Stimulated activated CD8-positive, alpha-beta memory T cell treated with anti-CD3 and anti-CD28 coated beads, Interleukin-7, amount 100 ng/mL, for 24 hours (primary cell): ENCODE data around the gene ANXA10.
"Not testable (repeated sequence)": the region's sequence is repeated elsewhere in the genome, so short reads cannot be mapped to it uniquely, and the experiment has no call there.

Experiments used
- DNase-seq: peaks from one replicate; pipeline ENCODE4 v3.0.0-alpha.2; 2020; ENCODE audit warnings: low read depth

The ANXA10 gene

GRCh38 chr4:168092176-168092712 is at the start of gene ANXA10:
TSS of gene ANXA10 (plus strand) at chr4:168092537. CDS start at chr4:168092701, 164 bp downstream.
- DNase-seq: no peak

- no peak for DNase-seq
These were observed 47.0 kb upstream of the ANXA10 start for GRCh38 chr4:168045354-168045753.

- no peak for DNase-seq
These were observed 42.3 kb upstream of the ANXA10 start for GRCh38 chr4:168050002-168050401.

- no peak for DNase-seq
These were observed 40.8 kb upstream of the ANXA10 start for GRCh38 chr4:168051526-168051925.

- DNase-seq: no peak
These were observed 34.9 kb upstream of the ANXA10 start for GRCh38 chr4:168057412-168057811.

- DNase-seq: no peak
These were observed 33.1 kb upstream of the ANXA10 start for GRCh38 chr4:168059251-168059650.

- no peak for DNase-seq
These were observed 29.3 kb upstream of the ANXA10 start for GRCh38 chr4:168063031-168063430.

- no peak for DNase-seq
These were observed 21.4 kb upstream of the ANXA10 start for GRCh38 chr4:168070903-168071302.

GRCh38 chr4:168071304-168071703 is 21.0 kb upstream of the ANXA10 start:
- no peak for DNase-seq

GRCh38 chr4:168074861-168075260 is 17.5 kb upstream of the ANXA10 start:
- DNase-seq: no peak

GRCh38 chr4:168076989-168077725 is 15.2 kb upstream of the ANXA10 start:
- DNase-seq: peak; percentile 4

GRCh38 chr4:168077726-168078239 is 14.6 kb upstream of the ANXA10 start:
- DNase-seq: no peak

GRCh38 chr4:168082379-168082778 is 10.0 kb upstream of the ANXA10 start:
- no peak for DNase-seq

- DNase-seq: no peak
These were observed 3.6 kb downstream of the ANXA10 start for GRCh38 chr4:168095776-168096406.

- DNase-seq: no peak
These were observed 4.1 kb downstream of the ANXA10 start for GRCh38 chr4:168096407-168096784.

GRCh38 chr4:168097161-168097560 is 4.8 kb downstream of the ANXA10 start:
- no peak for DNase-seq

- DNase-seq: no peak
These were observed 5.9 kb downstream of the ANXA10 start for GRCh38 chr4:168098248-168098717.

GRCh38 chr4:168099195-168099594 is 6.9 kb downstream of the ANXA10 start:
- DNase-seq: no peak

GRCh38 chr4:168101026-168101425 is 8.7 kb downstream of the ANXA10 start:
- no peak for DNase-seq

- DNase-seq: no peak
These were observed 10.1 kb downstream of the ANXA10 start for GRCh38 chr4:168102403-168102802.

- no peak for DNase-seq
These were observed 17.2 kb downstream of the ANXA10 start for GRCh38 chr4:168109527-168109926.

GRCh38 chr4:168113059-168113458 is 20.7 kb downstream of the ANXA10 start:
- DNase-seq: not testable (repeated sequence)

GRCh38 chr4:168118116-168118655 is 25.8 kb downstream of the ANXA10 start:
- DNase-seq: no peak
